Activated CD8-positive, alpha-beta memory T cell treated with anti-CD3 and anti-CD28 coated beads, Interleukin-2, amount 10 ng/mL, durations not matched to agents 7 days and 5 days (primary cell): Measurements from ENCODE around the gene PTPRE. TPM values are rescaled to one million over a fixed set of nuclear protein-coding genes. Genes with fewer than 3 reads are reported as not detected.

Source experiments
- ATAC-seq: fragments of 150-1000 bp; cut with Tn5 transposase; one replicate; pipeline ENCODE4 v1.10.0; 2021; ENCODE audit warnings: moderate library complexity
- CTCF ChIA-PET: fragments of 350-600 bp; sonication (Branson Sonifier 250); formaldehyde crosslinking; loops from one replicate; lab custom pipeline; 2021; ENCODE audit warnings: antibody characterized with exemption; lab: Charles Lee
- DNase-seq: peaks from one replicate; pipeline ENCODE4 v3.0.0-alpha.2; 2020
- H3K27ac Mint-ChIP-seq: one replicate; pipeline ENCODE4 v1.8.0; 2021; ENCODE audit warnings: mild to moderate bottlenecking, mixed read lengths
- H3K27me3 Mint-ChIP-seq: one replicate; pipeline ENCODE4 v1.8.0; 2021; ENCODE audit warnings: mixed read lengths
- H3K36me3 Mint-ChIP-seq: one replicate; pipeline ENCODE4 v1.8.0; 2021; ENCODE audit warnings: mild to moderate bottlenecking, mixed read lengths
- H3K4me1 Mint-ChIP-seq: one replicate; pipeline ENCODE4 v1.8.0; 2021; ENCODE audit warnings: mixed read lengths
- H3K4me3 Mint-ChIP-seq: one replicate; pipeline ENCODE4 v1.8.0; 2021; ENCODE audit warnings: mild to moderate bottlenecking, moderate library complexity, mixed read lengths
- H3K9me3 Mint-ChIP-seq: one replicate; pipeline ENCODE4 v1.8.0; 2022; ENCODE audit warnings: low read depth, mixed read lengths
- total RNA-seq, 2 experiments: library from RNA; stranded (reverse); gene quantifications; one replicate each; pipeline ENCODE4 v1.2.3, GENCODE V29; 2021

PTPRE gene
- total RNA-seq, 2 experiments from 2014 or later, result 16.5 to 27.1 TPM

GRCh38 chr10:127887541-127888415 is 19.1 kb upstream of the PTPRE start:
- no peak overlapping the region for H3K4me3 Mint-ChIP-seq

GRCh38 chr10:127888521-127889312 is 18.2 kb upstream of the PTPRE start:
- ATAC-seq, result no peak
- Mint-ChIP-seq H3K9me3 (no peaks in the 10 kb centered on the region), H3K27me3 (peaks cover 39% of the 10 kb centered on the region), H3K36me3 (no peaks in the 10 kb centered on the region), H3K27ac (no peak overlapping the region), H3K4me1 (no peaks in the 10 kb centered on the region), H3K4me3 (no peak overlapping the region)
- CTCF ChIA-PET, result interaction anchor here (1.0 kb wide), 1 partner anchor 18 kb away, joined by 3 read pairs; the partner anchor contains the start of gene PTPRE
- DNase-seq, result peak; percentile 21

More at GRCh38 chr10:127887541-127888415, 19.1 kb upstream of the PTPRE start:
- CTCF ChIA-PET, result interaction anchor here (0.9 to 1.0 kb wide), 2 partner anchors 17 to 19 kb away, joined by 3 read pairs; partner anchors contain the start of gene PTPRE
- Mint-ChIP-seq H3K9me3 (no peaks in the 10 kb centered on the region), H3K36me3 (no peaks in the 10 kb centered on the region), H3K27me3 (peaks cover 33% of the 10 kb centered on the region), H3K4me1 (no peaks in the 10 kb centered on the region), H3K27ac (no peak overlapping the region)
- ATAC-seq (no peak), DNase-seq (no peak)

GRCh38 chr10:127889605-127890195 is 17.2 kb upstream of the PTPRE start:
- peak; percentile 32 for DNase-seq
- CTCF ChIA-PET, result no interaction called here

GRCh38 chr10:127890216-127890615 is 16.7 kb upstream of the PTPRE start:
- Mint-ChIP-seq H3K36me3 (no peaks in the 10 kb centered on the region), H3K27ac (no peak overlapping the region), H3K4me3 (no peak overlapping the region), H3K9me3 (no peaks in the 10 kb centered on the region), H3K27me3 (peaks cover 47% of the 10 kb centered on the region), H3K4me1 (peaks cover 2% of the 10 kb centered on the region)
- CTCF ChIA-PET, result no interaction called here
- ATAC-seq (no peak), DNase-seq (peak; percentile 25)

More at GRCh38 chr10:127889605-127890195, 17.2 kb upstream of the PTPRE start:
- Mint-ChIP-seq H3K36me3 (no peaks in the 10 kb centered on the region), H3K4me1 (no peaks in the 10 kb centered on the region), H3K4me3 (no peak overlapping the region), H3K9me3 (no peaks in the 10 kb centered on the region), H3K27ac (no peak overlapping the region), H3K27me3 (peaks cover 43% of the 10 kb centered on the region)
- ATAC-seq, result no peak

GRCh38 chr10:127890832-127891334 is 16.0 kb upstream of the PTPRE start:
- peaks cover 4% of the 10 kb centered on the region for H3K4me1 Mint-ChIP-seq
- CTCF ChIA-PET, result interaction anchor here (1.2 kb wide), 1 partner anchor 36 kb away, joined by 3 read pairs; no protein-coding TSS in a partner anchor
- H3K4me3 Mint-ChIP-seq, result no peak overlapping the region
- no peak for ATAC-seq
- DNase-seq, result peak; percentile 31
- H3K27me3 Mint-ChIP-seq, result peaks cover 49% of the 10 kb centered on the region
- H3K36me3 Mint-ChIP-seq, result no peaks in the 10 kb centered on the region
- no peaks in the 10 kb centered on the region for H3K9me3 Mint-ChIP-seq
- no peak overlapping the region for H3K27ac Mint-ChIP-seq

GRCh38 chr10:127892743-127893142 is 14.2 kb upstream of the PTPRE start, which contains the start of gene CLRN3:
Gene CLRN3, minus strand, starts transcription at chr10:127892941. Its CDS starts 157 bp downstream, at chr10:127892784.
- CTCF ChIA-PET, result no interaction called here
- ATAC-seq (no peak), DNase-seq (no peak)
- Mint-ChIP-seq H3K27ac (no peak within 1 kb of the TSS), H3K4me3 (no peak within 1 kb of the TSS), H3K36me3 (no peaks in the 10 kb centered on the region), H3K27me3 (peaks cover 40% of the 10 kb centered on the region), H3K9me3 (no peaks in the 10 kb centered on the region), H3K4me1 (peaks cover 4% of the 10 kb centered on the region)

- Mint-ChIP-seq H3K36me3 (no peaks in the 10 kb centered on the region), H3K4me1 (peaks cover 4% of the 10 kb centered on the region), H3K27me3 (peaks cover 35% of the 10 kb centered on the region), H3K4me3 (no peak overlapping the region), H3K9me3 (no peaks in the 10 kb centered on the region), H3K27ac (no peak overlapping the region)
- CTCF ChIA-PET, result no interaction called here
- DNase-seq (no peak), ATAC-seq (no peak)
Measured at GRCh38 chr10:127894146-127894545, 12.8 kb upstream of the PTPRE start.

GRCh38 chr10:127896590-127896989 is 10.3 kb upstream of the PTPRE start:
- peaks cover 11% of the 10 kb centered on the region for H3K4me1 Mint-ChIP-seq
- H3K27ac Mint-ChIP-seq, result no peak overlapping the region
- H3K27me3 Mint-ChIP-seq, result peaks cover 36% of the 10 kb centered on the region
- ATAC-seq, result no peak
- no peaks in the 10 kb centered on the region for H3K9me3 Mint-ChIP-seq
- H3K4me3 Mint-ChIP-seq, result no peak overlapping the region
- no peak for DNase-seq
- CTCF ChIA-PET, result no interaction called here
- no peaks in the 10 kb centered on the region for H3K36me3 Mint-ChIP-seq

- peaks cover 11% of the 10 kb centered on the region for H3K4me1 Mint-ChIP-seq
Measured at GRCh38 chr10:127897177-127897576, 9.7 kb upstream of the PTPRE start.

GRCh38 chr10:127899766-127900387 is 7.0 kb upstream of the PTPRE start:
- ATAC-seq (no peak), DNase-seq (peak; percentile 32)
- CTCF ChIA-PET, result interaction anchor here (1.0 to 1.7 kb wide), 3 partner anchors 112 to 310 kb away, joined by 3 to 8 read pairs (median 3); no protein-coding TSS in a partner anchor
- H3K27me3 Mint-ChIP-seq, result peaks cover 41% of the 10 kb centered on the region
- no peaks in the 10 kb centered on the region for H3K9me3 Mint-ChIP-seq
- no peak overlapping the region for H3K27ac Mint-ChIP-seq
- peaks cover 11% of the 10 kb centered on the region for H3K4me1 Mint-ChIP-seq
- no peaks in the 10 kb centered on the region for H3K36me3 Mint-ChIP-seq
- H3K4me3 Mint-ChIP-seq, result no peak overlapping the region

More at GRCh38 chr10:127897177-127897576, 9.7 kb upstream of the PTPRE start:
- ATAC-seq (no peak), DNase-seq (no peak)
- peaks cover 37% of the 10 kb centered on the region for H3K27me3 Mint-ChIP-seq
- no peaks in the 10 kb centered on the region for H3K36me3 Mint-ChIP-seq
- CTCF ChIA-PET, result no interaction called here
- no peak overlapping the region for H3K4me3 Mint-ChIP-seq
- no peaks in the 10 kb centered on the region for H3K9me3 Mint-ChIP-seq
- H3K27ac Mint-ChIP-seq, result no peak overlapping the region

- H3K4me3 Mint-ChIP-seq, result no peak overlapping the region
- no peaks in the 10 kb centered on the region for H3K9me3 Mint-ChIP-seq
- H3K36me3 Mint-ChIP-seq, result no peaks in the 10 kb centered on the region
- no peak overlapping the region for H3K27ac Mint-ChIP-seq
- CTCF ChIA-PET, result interaction anchor here (0.7 to 5.3 kb wide), 2 partner anchors 22 to 107 kb away, joined by 3 to 96 read pairs; no protein-coding TSS in a partner anchor
- H3K27me3 Mint-ChIP-seq, result peaks cover 56% of the 10 kb centered on the region
- no peak for ATAC-seq
- no peak for DNase-seq
- peaks cover 7% of the 10 kb centered on the region for H3K4me1 Mint-ChIP-seq
Measured at GRCh38 chr10:127903789-127904188, 3.1 kb upstream of the PTPRE start.

GRCh38 chr10:127904311-127905000 is 2.4 kb upstream of the PTPRE start:
- no peak for DNase-seq
- no peaks in the 10 kb centered on the region for H3K9me3 Mint-ChIP-seq
- no peak overlapping the region for H3K4me3 Mint-ChIP-seq
- no peaks in the 10 kb centered on the region for H3K36me3 Mint-ChIP-seq
- no peak for ATAC-seq
- no peak overlapping the region for H3K27ac Mint-ChIP-seq
- peaks cover 7% of the 10 kb centered on the region for H3K4me1 Mint-ChIP-seq
- CTCF ChIA-PET, result interaction anchor here (0.7 to 5.3 kb wide), 4 partner anchors 13 to 107 kb away, joined by 3 to 96 read pairs (median 4); no protein-coding TSS in a partner anchor
- H3K27me3 Mint-ChIP-seq, result peaks cover 57% of the 10 kb centered on the region
